ENCODE results near the gene CAPZB.

The CAPZB gene

GRCh38 chr1:19467199-19468187, 17.8 kb downstream of the CAPZB start:
- no peak for DNase-seq

- no peak for DNase-seq
These were observed 19.2 kb downstream of the CAPZB start for GRCh38 chr1:19466112-19466561.

GRCh38 chr1:19465650-19466049, 19.7 kb downstream of the CAPZB start:
- DNase-seq: no peak

GRCh38 chr1:19465123-19465522, 20.2 kb downstream of the CAPZB start:
- no peak for DNase-seq

- DNase-seq: no peak
These were observed 20.6 kb downstream of the CAPZB start for GRCh38 chr1:19464696-19465095.

- no peak for DNase-seq
These were observed 21.9 kb downstream of the CAPZB start for GRCh38 chr1:19463504-19463803.

GRCh38 chr1:19462781-19463503, 22.4 kb downstream of the CAPZB start:
- DNase-seq: peak; percentile 19 to 90 (median 54)

- no peak for DNase-seq
These were observed 24.2 kb downstream of the CAPZB start for GRCh38 chr1:19461220-19461554.

- no peak for DNase-seq
These were observed 24.7 kb downstream of the CAPZB start for GRCh38 chr1:19460535-19461219.

- no peak for DNase-seq
These were observed 26.4 kb downstream of the CAPZB start for GRCh38 chr1:19458815-19459417.

- DNase-seq: no peak
These were observed 27.7 kb downstream of the CAPZB start for GRCh38 chr1:19457607-19458006.

- no peak for DNase-seq
These were observed 28.3 kb downstream of the CAPZB start for GRCh38 chr1:19456968-19457441.

GRCh38 chr1:19455353-19455752, 30.0 kb downstream of the CAPZB start:
- no peak for DNase-seq

GRCh38 chr1:19454265-19455146, 30.8 kb downstream of the CAPZB start:
- no peak for DNase-seq

- no peak for DNase-seq
These were observed 31.6 kb downstream of the CAPZB start for GRCh38 chr1:19453741-19454201.

- DNase-seq: no peak
These were observed 33.1 kb downstream of the CAPZB start for GRCh38 chr1:19452221-19452663.

- DNase-seq: no peak
These were observed 34.4 kb downstream of the CAPZB start for GRCh38 chr1:19450811-19451515.

GRCh38 chr1:19449454-19450228, 35.7 kb downstream of the CAPZB start:
- DNase-seq: no peak

- DNase-seq: peak in 1 of 5 donors; percentile 25
These were observed 36.6 kb downstream of the CAPZB start for GRCh38 chr1:19448491-19449439.
